22Rv1 (cell line): ENCODE results near the gene SLC25A13.

Experiments
- H3K27ac ChIP-seq: fragments of 450-650 bp; 2 replicates; pipeline ENCODE4 v1.5.1; 2017
- CTCF ChIP-seq: fragments of 450-650 bp; IDR thresholded peaks from 2 replicates; pipeline ENCODE4 v1.5.1; 2017; ENCODE audit warnings: mild to moderate bottlenecking
- ZFX ChIP-seq: fragments of 450-650 bp; IDR thresholded peaks from 2 replicates; pipeline ENCODE4 v1.6.1; 2017; ENCODE audit warnings: antibody characterized with exemption, borderline replicate concordance

SLC25A13 gene

GRCh38 chr7:96322373-96322695 lies 436 bp upstream of the SLC25A13 start:
- TF ChIP-seq ZFX (no peak), CTCF (no peak)
- H3K27ac ChIP-seq, result peak overlapping the region; percentile 89

GRCh38 chr7:96321031-96321657 lies 754 bp downstream of the SLC25A13 start:
- peak overlapping the region; percentile 89 for H3K27ac ChIP-seq
- TF ChIP-seq ZFX, result no peak
- no peak for TF ChIP-seq CTCF

- TF ChIP-seq ZFX, result no peak
- TF ChIP-seq CTCF, result no peak
- H3K27ac ChIP-seq, result peak overlapping the region; percentile 89; the same call in 1 of the 2 replicates
Observed at GRCh38 chr7:96320442-96320841, 1.5 kb downstream of the SLC25A13 start.

GRCh38 chr7:96319439-96319838 lies 2.5 kb downstream of the SLC25A13 start:
- no peak overlapping the region for H3K27ac ChIP-seq
- TF ChIP-seq ZFX (no peak), CTCF (no peak)

GRCh38 chr7:96316949-96317348 lies 4.9 kb downstream of the SLC25A13 start:
- no peak overlapping the region for H3K27ac ChIP-seq
- TF ChIP-seq ZFX (no peak), CTCF (no peak)

- TF ChIP-seq ZFX (no peak), CTCF (no peak)
- no peak overlapping the region for H3K27ac ChIP-seq
Observed at GRCh38 chr7:96315125-96315512, 6.8 kb downstream of the SLC25A13 start.

GRCh38 chr7:96314402-96315124 lies 7.3 kb downstream of the SLC25A13 start:
- no peak for TF ChIP-seq ZFX
- no peak for TF ChIP-seq CTCF
- no peak overlapping the region for H3K27ac ChIP-seq
